SJSA1 (cell line): ENCODE measurements around the gene SNX4. TPM values are rescaled to one million over a fixed set of nuclear protein-coding genes. Genes with fewer than 3 reads are reported as not detected.
A peak's percentile ranks its signal among the peaks of the same experiment; 100 is the strongest.
"Not testable (repeated sequence)": the region's sequence is repeated elsewhere in the genome, so short reads cannot be mapped to it uniquely, and the experiment has no call there.

ENCODE experiments used
- DNase-seq, 2 experiments: peaks; one replicate each; pipeline ENCODE4 v3.0.0-alpha.2; 2015 to 2020; ENCODE audit warnings: low spot score in 2 of 2, low read depth in 1 of 2
- H3K27ac ChIP-seq: fragments of 250-450 bp; sonication (Bioruptor Pico); 2 replicates; pipeline ENCODE4 v1.5.1; 2020; ENCODE audit warnings: mild to moderate bottlenecking, moderate library complexity
- H3K27me3 ChIP-seq: fragments of 250-450 bp; sonication (Bioruptor Pico); replicated peaks from 2 replicates; pipeline ENCODE4 v1.5.1; 2020; ENCODE audit warnings: mild to moderate bottlenecking, moderate library complexity
- H3K36me3 ChIP-seq: fragments of 250-450 bp; sonication (Bioruptor Pico); 2 replicates; pipeline ENCODE4 v1.5.1; 2020; ENCODE audit warnings: mild to moderate bottlenecking
- H3K4me1 ChIP-seq: fragments of 250-450 bp; sonication (Bioruptor Pico); replicated peaks from 2 replicates; pipeline ENCODE4 v1.6.1; 2021; ENCODE audit warnings: mild to moderate bottlenecking
- H3K4me3 ChIP-seq: fragments of 250-450 bp; sonication (Bioruptor Pico); 2 replicates; pipeline ENCODE4 v1.5.1; 2020; ENCODE audit warnings: mild to moderate bottlenecking
- H3K9me3 ChIP-seq: fragments of 250-450 bp; sonication (Bioruptor Pico); replicated peaks from 2 replicates; pipeline ENCODE4 v1.5.1; 2020; ENCODE audit warnings: mild to moderate bottlenecking
- total RNA-seq: library from RNA; depleted of rRNA; stranded (reverse); fragments of >200 nt; shearing (Covaris generic); gene quantifications from 2 replicates; pipeline ENCODE4 v1.2.3, GENCODE V29; 2014; rRNA removed

SNX4 gene
- total RNA-seq: 78.2 and 86.3 TPM in 2 replicates

DNA sequence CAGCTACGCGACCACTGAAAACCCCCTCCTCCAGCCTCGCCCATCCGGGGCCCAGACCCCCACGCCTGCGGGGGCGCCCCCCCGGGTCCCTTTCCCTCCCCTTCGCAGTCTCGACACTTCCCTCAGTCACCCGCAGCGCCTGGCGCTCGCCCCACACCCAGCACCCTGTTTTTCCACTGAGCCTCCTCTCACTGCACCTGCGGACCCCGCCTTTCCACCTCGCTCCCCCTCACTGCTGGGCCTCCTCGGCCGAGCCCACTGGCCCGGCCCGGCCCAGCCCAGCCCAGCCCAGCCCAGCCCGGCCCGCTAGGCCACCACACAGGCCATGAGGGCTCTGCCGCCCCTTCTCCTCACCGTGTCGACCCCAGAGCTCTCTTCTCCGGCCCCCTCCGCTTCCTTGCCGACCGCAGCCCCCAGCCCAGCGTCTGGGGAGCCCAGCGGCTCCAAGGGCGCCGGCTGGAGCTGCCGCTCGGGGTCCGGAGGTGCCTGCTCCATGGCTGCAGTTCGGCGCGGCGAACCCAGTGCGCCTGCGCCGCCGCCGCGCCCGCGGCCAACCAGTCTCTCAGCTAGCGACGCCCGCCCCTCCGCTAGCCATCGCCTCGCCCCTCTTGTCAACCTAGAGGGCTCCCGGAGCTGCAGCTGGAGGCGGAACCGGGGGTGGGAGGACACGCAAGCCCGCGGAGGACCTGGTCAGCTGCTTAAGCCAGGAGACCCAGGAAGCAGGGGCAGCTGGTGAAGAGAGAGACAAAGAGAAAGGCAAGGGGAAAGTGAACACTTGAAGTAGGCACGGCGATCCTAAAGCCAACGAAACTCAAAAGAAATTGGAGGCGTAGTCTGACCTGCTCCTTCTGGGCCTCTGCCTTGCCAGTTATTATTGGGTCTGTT, at the start of gene SNX4:
Gene SNX4, minus strand, starts transcription at position 525 of the 885 bp plus-strand sequence. Its CDS starts 30 bp downstream, at position 495.
- Histone ChIP-seq H3K27me3 (no peaks in the 10 kb centered on the region), H3K36me3 (peaks cover 34% of the 10 kb centered on the region), H3K27ac (peak within 1 kb of the TSS; percentile 37), H3K4me1 (no peaks in the 10 kb centered on the region), H3K9me3 (no peaks in the 10 kb centered on the region), H3K4me3 (peak within 1 kb of the TSS; percentile 74)
- peak; percentile 86 to 95 for DNase-seq

DNA sequence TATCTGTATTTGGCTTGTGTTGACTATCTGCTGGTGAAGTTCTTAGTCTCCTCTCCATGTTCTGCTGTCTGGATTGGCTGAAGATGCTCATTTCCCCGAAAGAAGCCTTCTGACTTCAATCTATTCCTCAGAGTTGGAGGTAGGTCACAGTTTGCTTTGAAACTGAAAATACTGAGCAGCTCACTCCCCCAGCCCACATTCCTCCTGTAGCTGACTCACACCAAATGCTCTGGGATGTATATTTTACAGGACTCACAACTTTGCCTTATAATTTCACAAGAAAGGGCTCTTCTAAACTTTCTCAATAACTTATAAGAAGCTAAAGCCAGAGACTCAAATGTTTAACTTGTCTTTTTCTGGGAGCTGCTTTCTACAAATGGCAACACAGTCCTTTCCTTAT, 36.3 kb upstream of the SNX4 start:
- Histone ChIP-seq H3K27me3 (no peaks in the 10 kb centered on the region), H3K4me3 (no peak overlapping the region), H3K4me1 (no peaks in the 10 kb centered on the region), H3K36me3 (peaks cover 23% of the 10 kb centered on the region), H3K27ac (no peak overlapping the region), H3K9me3 (no peaks in the 10 kb centered on the region)
- DNase-seq: no peak

DNA sequence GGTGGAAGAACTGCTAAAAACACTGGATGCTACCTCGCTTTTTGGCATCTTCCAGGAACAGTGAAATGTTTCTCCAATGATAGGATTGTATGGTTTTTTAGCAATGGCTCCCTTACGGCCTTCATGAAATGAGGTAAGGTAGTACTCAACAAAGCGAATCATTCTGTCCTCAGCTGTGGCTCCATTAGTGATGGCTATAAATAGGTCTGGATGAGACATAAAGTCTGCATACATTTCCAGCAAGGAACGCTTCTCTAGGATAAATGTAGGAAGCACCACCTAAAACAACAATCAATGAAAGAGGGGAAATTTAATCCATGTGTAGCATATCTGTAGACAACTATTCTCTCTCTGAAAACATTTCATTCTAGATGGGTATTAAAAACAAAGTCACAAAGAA, 32.4 kb upstream of the SNX4 start:
- no peak for DNase-seq
- Histone ChIP-seq H3K36me3 (peaks cover 16% of the 10 kb centered on the region), H3K4me1 (no peaks in the 10 kb centered on the region), H3K9me3 (no peaks in the 10 kb centered on the region), H3K4me3 (no peak overlapping the region), H3K27me3 (no peaks in the 10 kb centered on the region), H3K27ac (no peak overlapping the region)

DNA sequence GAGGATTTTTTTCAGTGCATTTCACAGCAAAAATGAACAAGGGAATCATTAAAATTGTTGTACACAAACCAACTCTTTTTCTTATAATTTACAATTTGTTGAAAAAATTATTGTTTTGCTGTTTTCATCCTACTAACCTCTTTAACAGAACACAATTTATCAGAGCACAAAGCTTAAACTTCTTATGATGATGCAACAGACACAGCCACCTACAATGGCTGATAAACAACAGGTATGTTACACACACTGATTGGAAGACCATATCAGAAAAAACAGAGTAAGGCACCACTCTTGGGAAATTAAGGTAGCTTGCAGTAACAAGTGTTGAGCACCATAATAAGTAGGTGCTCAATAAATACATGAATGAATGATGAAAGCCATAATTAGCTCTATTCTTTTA, 8.9 kb upstream of the SNX4 start:
- DNase-seq: no peak

DNA sequence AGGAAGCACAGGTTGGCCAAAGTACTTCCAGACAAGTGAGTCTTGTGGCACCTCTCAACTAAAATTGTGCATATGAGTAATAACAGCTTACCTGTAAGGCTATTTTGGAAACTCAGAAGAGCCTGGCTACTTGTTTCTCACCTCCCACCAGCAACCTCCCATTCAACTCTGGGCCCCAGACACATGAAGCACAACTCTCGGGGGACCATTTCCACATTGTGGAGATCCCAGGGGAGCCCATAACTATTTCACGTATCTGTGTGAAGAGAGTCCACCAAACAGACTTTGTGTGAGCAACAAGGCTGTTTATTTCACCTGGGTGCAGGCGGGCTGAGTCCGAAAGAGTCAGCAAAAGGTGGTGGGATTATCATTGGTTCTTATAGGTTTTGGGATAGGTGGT, 5.2 kb upstream of the SNX4 start:
- no peak for DNase-seq
- Histone ChIP-seq H3K9me3 (no peaks in the 10 kb centered on the region), H3K27ac (no peak overlapping the region), H3K4me1 (no peaks in the 10 kb centered on the region), H3K27me3 (no peaks in the 10 kb centered on the region), H3K4me3 (no peak overlapping the region), H3K36me3 (peaks cover 16% of the 10 kb centered on the region; the same call in 1 of the 2 replicates)

More for the DNA sequence above, 8.9 kb upstream of the SNX4 start:
- no peak overlapping the region for H3K27ac ChIP-seq
- H3K4me3 ChIP-seq: no peak overlapping the region
- H3K36me3 ChIP-seq: peaks cover 23% of the 10 kb centered on the region; the same call in 1 of the 2 replicates
- H3K27me3 ChIP-seq: no peaks in the 10 kb centered on the region
- H3K4me1 ChIP-seq: no peaks in the 10 kb centered on the region
- H3K9me3 ChIP-seq: no peaks in the 10 kb centered on the region

DNA sequence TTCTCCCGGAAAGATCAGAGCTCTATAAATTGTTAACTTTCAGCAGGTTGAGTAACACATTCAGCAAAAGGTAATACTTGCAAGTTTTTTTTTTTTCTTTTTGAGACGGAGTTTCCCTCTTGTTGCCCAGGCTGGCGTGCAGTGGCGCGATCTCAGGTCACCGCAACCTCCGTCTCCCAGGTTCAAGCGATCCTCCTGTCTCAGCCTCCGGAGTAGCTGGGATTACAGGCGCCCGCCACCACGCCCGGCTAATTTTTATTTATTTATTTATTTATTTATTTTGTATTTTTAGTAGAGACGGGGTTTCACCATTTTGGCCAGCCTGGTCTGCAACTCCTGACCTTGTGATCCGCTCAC, 539 bp upstream of the SNX4 start:
- H3K27ac ChIP-seq, H3K4me1 ChIP-seq: not testable (repeated sequence)
- peak overlapping the region; percentile 74 for H3K4me3 ChIP-seq

DNA sequence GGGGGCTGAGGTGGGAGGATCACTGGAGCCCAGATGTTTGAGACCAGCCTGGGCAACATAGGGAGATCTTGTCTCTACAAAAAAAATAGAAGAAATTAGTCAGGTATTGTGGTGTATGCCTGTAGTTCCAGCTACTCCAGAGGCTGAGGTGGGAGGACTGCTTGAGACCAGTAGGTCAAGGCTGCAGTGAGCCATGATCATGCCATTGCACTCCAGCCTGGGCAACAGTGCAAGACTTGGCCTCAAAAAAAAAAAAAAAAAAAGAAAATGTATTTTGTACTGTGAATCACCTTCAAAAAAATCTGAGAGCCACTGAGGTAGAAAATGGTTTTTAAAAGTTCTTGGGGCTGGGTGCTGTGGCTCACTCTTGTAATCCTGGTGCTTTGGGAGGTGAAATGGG, 4.6 kb downstream of the SNX4 start:
- H3K36me3 ChIP-seq: peaks cover 59% of the 10 kb centered on the region
- no peaks in the 10 kb centered on the region for H3K9me3 ChIP-seq
- H3K27ac ChIP-seq: no peak overlapping the region
- H3K4me1 ChIP-seq: no peaks in the 10 kb centered on the region
- H3K4me3 ChIP-seq: no peak overlapping the region
- no peak for DNase-seq
- no peaks in the 10 kb centered on the region for H3K27me3 ChIP-seq

More for the DNA sequence above, 539 bp upstream of the SNX4 start:
- not testable (repeated sequence) for DNase-seq, H3K27me3 ChIP-seq, H3K9me3 ChIP-seq
- H3K36me3 ChIP-seq: peaks cover 29% of the 10 kb centered on the region

DNA sequence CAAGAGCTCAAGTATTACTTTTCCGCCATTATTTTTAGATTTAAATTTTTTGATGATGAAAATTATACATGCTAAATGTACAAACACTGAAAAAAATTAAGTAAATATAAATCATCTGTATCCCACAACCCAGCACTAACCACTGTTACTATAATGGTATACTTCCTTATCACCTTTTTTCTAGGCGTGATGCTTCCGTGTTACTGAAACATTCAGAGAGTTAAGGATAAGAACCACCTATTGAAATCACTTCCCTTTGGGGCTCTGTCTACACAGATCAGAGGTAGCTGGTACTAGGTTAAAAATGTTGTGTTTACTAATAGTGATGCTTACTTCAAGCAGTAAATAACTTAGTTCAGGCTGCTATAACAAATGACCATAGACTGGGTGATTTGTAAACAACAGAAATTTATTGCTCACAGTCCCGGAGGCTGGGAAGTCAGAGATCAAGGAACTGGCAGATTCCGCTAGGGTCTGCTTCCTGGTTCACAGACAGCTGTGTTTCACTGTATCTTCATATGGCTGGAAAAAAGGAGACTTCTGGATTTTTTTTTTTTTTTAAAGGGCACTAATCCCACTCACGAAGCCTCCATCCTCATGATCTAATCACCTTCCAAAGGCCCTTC, 6.4 kb downstream of the SNX4 start:
- Histone ChIP-seq H3K27me3 (no peaks in the 10 kb centered on the region), H3K4me3 (no peak overlapping the region), H3K36me3 (peaks cover 57% of the 10 kb centered on the region), H3K9me3 (no peaks in the 10 kb centered on the region), H3K27ac (no peak overlapping the region), H3K4me1 (no peaks in the 10 kb centered on the region)
- DNase-seq: no peak

DNA sequence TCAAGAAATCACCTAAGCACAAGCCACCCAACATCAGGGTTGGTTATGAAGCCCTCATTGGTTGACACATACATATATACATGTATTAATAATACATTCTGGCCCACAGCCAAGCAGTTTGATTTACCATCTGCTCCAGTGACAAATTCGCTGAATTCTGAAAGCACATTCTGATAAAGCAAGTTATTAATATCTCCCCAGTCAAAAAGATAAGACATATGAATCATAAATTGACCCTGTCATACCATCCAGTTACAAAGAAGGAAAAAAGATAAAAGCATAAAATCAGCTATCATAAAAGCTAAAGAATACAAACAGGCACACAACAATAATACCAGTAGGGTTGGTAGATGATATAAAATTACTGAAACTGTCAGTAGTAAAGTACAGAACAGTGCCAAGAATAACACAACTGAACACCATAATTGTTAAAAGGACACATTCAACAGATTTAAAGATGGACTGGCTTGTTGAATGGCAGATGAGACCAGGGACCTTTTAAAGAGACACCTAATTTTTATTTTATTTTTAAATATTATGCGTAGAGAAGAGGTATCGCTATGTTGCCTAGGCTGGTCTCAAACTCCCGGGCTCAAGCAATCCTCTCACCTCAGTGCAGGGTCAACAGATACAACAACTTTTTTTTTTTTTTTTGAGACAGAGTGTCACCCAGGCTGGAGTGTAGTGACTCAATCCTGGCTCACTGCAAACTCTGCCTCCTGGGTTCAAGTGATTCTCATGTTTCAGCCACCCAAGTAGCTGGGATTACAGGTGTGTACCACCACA, 7.7 kb downstream of the SNX4 start:
- Histone ChIP-seq H3K4me1 (no peaks in the 10 kb centered on the region), H3K9me3 (no peaks in the 10 kb centered on the region), H3K27ac (no peak overlapping the region), H3K36me3 (peaks cover 49% of the 10 kb centered on the region), H3K4me3 (no peak overlapping the region), H3K27me3 (no peaks in the 10 kb centered on the region)
- DNase-seq: no peak

DNA sequence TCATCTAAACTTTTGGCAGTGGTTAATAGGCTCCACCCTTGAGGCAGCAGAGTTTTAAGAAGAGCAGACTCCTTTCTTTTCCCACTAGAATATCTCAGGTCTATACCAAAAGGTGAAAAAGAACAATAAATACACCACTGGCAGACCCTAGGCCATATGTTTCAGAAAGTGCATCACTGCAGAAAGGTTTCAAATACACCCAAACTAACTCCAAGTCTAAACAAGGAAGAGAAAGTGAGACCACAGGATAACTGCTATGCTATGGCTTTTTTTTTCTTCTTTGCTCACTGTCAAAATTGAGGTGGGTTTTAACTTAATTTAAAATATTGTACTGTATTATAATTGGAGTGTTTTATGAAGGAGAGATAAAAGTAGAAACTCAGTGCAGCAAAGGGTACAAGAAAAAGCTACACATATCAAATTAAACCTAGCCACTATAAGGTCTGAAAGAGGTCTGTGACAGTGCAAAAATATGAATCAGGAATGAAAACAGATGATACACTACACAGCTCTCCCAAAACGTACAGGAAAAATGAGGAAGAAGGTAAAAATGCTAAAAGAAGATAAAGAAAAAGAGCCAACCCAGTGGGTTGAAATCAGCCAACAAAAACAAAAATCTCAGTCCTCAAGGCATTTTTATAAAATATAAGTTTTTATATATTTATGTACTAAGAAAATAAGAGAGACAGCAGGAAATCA, 8.4 kb downstream of the SNX4 start:
- H3K9me3 ChIP-seq: no peaks in the 10 kb centered on the region
- no peak overlapping the region for H3K27ac ChIP-seq
- H3K27me3 ChIP-seq: no peaks in the 10 kb centered on the region
- H3K4me1 ChIP-seq: no peaks in the 10 kb centered on the region
- peaks cover 44% of the 10 kb centered on the region for H3K36me3 ChIP-seq
- DNase-seq: no peak
- no peak overlapping the region for H3K4me3 ChIP-seq

DNA sequence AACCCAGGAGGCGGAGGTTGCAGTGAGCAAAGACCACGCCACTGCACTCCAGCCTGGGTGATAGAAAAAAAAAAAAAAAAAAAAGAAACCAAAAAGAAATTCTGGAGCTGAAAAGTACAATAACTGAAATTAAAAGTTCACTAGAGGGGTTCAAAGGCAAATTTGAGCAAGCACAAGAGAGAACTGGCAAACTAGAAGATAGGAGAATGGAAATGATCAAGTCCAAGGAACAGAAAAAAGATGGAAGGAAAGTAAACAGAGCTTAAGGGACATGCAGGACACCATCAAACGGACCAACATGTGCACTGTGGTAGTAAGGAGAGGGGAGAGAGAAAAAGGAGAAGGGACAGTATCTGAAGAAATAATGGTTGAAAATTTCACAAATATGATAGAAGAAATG, 12.9 kb downstream of the SNX4 start:
- Histone ChIP-seq H3K9me3 (no peaks in the 10 kb centered on the region), H3K4me3 (no peak overlapping the region), H3K36me3 (peaks cover 35% of the 10 kb centered on the region), H3K27me3 (no peaks in the 10 kb centered on the region), H3K27ac (no peak overlapping the region), H3K4me1 (no peaks in the 10 kb centered on the region)
- DNase-seq: no peak

DNA sequence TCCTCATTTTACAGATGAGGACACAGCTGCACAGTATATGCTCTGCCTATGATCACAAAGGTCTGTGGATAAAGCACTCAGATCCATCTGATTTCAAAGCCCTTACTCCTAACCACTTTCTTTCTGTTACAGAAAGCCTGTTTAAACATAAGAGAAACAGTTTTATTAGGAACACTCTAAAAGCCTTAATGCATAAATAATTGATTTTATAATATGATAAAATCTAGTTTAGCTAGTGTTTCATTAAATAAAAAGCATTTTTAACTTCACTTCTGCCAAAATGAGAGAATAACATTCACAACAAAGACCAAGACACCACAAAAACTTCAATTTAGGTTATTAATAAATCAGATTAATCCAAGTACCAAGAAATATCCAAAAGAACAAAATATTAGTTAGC, 21.4 kb downstream of the SNX4 start:
- H3K27me3 ChIP-seq: no peaks in the 10 kb centered on the region
- H3K36me3 ChIP-seq: peaks cover 43% of the 10 kb centered on the region
- no peaks in the 10 kb centered on the region for H3K4me1 ChIP-seq
- H3K9me3 ChIP-seq: no peaks in the 10 kb centered on the region
- no peak for DNase-seq
- H3K4me3 ChIP-seq: no peak overlapping the region
- no peak overlapping the region for H3K27ac ChIP-seq

DNA sequence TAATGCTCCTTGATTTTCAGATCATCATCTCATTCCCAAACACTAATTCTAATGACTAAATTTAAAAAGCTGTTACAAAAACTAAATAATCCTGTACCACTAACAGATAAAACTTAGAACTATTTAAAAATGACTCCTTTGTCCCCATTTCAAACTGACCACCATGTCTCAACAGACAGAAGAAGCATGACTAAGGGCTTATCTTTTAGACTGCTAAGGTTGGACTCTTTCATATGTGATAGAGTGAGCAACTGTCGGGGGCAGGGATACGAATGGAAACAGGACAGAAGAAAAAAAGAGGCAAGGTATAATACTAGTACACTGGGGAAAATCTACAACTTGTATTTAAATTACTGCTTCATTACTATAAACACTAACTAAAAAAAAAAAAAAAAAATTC, 23.3 kb downstream of the SNX4 start:
- H3K4me3 ChIP-seq: no peak overlapping the region
- no peaks in the 10 kb centered on the region for H3K9me3 ChIP-seq
- no peaks in the 10 kb centered on the region for H3K27me3 ChIP-seq
- no peaks in the 10 kb centered on the region for H3K4me1 ChIP-seq
- peaks cover 46% of the 10 kb centered on the region for H3K36me3 ChIP-seq
- no peak for DNase-seq
- no peak overlapping the region for H3K27ac ChIP-seq
